Activated CD4-positive, alpha-beta T cell treated with anti-CD3 and anti-CD28 coated beads for 4 hours (primary cell): Measurements from ENCODE around the gene FHAD1.

Experiments
- DNase-seq, 2 donors: peaks; one replicate each; pipeline ENCODE4 v3.0.0-alpha.2; 2020

Gene FHAD1

DNA sequence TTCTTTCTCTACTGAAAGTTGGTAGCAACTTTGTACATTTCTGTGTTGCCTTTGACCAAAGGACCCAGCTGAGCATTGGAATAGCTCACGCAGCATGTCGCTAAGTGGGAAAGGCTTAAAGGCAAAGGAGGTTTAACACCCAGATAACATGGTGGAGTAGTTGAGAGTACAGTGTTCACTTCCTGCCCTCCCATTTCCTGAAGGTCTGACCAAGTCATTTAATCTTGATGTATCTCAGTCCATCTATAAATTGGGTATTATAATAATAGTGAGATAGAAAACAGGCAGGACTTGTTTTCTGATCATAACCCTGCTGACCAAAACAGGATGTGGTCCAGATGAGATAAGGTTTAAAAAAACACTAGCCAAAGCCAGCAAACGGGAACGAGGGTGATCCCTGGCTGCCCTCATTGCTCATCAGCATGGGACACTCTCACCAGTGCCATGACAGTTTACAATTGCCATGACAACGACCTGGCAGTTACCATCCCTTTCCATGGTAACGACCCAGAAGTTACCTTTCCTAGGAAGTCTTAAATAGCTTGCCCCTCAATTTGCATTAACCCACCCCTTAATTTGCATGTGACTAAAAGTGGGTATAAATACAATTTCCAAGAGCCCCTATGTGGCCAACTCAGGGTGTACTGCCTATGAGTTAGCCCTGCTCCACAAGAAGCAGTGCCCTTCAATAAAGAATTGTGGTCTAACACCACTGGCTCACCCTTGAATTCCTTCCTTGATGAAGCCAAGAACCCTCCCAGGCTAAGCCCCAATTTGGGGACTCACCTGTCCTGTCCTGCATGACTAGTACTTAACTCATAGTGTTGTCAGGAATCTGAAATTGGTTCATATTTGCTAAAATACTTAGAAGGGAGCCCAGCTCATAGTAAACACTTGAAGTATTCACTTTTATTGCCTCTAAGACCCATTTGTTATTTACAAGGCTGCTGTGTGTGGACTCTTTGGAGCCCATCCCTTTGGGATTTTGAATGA, 28.4 kb upstream of the FHAD1 start:
- DNase-seq = no peak

DNA sequence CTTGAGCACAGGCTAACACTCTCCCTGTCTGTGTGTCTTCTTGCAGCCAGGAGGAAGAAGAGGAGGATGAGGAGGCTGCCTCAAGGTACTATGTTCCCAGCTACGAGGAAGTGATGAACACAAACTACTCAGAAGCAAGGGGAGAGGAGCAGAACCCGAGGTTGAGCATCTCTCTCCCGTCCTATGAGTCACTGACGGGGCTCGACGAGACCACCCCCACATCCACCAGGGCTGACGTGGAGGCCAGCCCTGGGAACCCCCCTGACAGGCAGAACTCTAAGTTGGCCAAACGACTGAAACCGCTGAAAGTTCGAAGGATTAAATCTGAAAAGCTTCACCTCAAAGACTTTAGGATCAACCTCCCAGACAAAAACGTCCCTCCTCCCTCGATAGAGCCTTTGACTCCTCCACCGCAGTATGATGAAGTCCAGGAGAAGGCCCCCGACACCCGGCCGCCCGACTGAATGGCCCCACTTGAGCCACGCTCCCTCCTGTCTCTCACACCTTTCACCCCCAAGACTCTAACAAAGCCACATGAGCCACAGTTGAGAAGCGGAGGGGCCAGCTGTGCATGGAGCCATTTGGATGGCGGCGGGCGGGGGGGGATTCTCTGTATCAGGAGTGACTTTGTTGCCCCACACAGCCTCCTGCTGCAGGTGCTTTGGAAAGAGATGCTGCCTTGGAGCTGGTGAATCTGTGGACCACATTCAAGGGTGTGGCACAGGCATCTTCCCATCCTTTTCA, 27.6 kb upstream of the FHAD1 start:
- no peak for DNase-seq

DNA sequence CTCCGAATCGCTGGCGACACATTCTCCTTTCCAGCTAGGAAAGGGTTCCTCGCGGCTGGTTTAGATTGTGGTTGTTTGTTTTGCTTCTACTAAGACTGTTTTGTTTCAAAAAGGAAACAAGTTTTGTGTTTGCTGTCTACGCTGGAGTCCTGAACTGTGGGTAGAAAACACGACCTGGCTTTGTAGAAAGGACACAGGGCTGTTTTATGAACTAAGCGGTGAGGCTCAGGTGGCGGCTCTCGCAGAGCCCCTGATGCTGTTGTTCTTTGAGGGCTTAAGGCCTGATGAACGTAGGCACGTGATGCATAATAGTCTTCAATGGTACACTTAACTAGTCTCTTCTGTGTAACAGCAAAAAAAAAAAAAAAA, 27.0 kb upstream of the FHAD1 start:
- DNase-seq = no peak

DNA sequence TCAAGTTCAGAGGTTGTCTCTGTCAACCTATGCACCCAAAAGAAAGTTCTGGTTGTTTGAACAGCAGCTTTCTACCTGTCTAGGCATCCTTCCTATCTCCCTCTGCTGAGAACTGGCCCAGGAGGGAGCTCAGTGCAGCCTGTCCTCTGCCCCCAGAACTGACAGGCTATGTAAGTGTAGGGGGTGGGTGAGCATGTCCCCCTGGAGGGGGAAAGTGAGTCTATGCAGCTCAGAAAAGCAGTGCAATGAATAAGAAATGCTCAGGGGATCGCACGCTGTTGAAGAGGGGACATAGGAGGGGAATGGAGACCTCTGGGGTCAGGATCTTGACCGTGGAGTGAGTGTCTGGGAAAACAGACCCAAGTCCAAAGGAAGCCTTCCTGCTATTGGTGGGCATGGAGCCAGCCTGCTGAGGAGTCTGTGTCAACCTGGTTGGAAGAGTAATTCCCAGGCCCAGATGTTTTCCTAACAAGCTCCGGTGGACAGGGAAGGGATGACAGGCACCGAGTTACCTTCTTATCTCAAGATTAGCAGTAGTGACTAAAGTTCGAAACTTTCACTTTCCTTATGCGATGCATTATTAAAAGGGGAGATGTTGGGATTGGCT, 26.1 kb upstream of the FHAD1 start:
- no peak for DNase-seq

DNA sequence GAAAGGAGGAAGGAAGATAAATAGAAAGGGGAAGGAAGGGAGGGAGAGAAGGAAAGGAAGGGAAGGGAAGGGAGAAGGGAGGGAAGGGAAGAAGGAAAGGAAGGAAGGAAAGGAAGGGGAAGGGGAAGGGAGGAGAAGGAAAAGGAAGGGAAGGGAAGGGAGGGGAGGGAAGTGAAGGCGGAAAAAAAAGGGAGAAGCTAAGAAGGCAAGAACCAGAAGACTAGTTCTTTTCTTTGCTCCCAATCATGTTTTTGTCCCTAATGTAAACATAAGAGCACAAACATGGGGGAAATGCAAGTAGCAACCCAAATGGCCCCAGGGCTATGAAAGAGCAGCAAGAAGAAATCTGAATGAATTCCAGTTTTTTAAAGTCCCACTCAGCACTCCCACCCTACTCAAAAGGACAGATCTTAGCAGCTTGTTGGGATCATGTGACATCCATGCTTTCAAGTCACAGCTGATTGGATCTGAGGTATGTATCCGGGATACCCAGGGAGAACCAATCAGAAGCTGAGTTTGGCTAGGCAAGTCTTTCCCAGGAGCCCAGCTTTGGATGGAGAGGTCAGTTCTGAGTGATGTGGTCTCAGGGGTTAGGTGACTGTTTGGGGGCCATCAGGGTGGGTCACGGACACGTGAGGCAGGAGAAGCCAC, 24.2 kb upstream of the FHAD1 start:
- no peak for DNase-seq

DNA sequence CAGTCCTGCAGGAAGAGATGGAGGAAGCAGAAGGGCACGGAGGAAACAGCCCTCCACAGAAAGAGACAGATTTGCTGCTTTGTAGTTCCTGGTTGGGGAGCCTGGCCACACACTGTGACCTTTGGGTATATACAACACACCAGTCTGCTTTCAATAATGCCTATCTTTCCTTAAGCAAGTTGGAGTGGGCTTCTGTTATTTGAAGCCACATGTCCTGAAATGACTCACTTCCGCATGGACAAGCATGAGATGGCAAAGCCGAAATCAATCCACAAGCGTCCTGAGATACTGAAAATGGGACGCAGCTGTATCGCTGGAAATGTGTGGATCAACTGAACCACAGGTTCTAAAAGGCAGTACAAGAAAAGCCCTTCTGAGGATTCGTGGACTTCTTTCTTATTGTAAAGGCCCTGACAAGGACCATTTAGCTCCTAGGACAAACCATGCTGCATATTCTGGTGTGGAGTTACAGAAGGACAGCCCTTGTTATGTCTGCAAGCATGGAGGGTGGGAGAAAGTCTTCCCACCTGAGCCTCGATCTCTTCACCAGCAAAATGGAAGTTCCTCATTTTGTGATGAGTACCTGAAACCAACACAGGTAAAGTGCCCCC, 22.7 kb upstream of the FHAD1 start:
- DNase-seq = no peak

DNA sequence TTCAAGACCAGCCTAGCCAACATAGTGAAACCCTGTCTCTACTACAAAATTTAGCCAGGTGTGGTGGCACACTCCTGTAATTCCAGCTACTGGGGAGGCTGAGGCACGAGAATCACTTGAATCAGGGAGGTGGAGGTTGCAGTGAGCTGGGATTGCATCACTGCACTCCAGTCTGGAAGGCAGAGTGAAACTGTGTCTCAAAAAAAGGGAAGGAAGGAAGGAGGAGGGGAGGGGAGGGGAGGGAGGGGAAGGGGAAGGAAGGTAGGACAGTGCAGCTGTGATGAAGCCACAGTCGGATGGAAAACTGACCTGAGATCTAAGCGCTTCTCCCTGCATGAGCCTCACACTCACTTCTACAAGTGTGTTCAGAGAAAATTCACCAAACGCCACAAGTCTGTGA, 22.0 kb upstream of the FHAD1 start:
- DNase-seq = no peak

DNA sequence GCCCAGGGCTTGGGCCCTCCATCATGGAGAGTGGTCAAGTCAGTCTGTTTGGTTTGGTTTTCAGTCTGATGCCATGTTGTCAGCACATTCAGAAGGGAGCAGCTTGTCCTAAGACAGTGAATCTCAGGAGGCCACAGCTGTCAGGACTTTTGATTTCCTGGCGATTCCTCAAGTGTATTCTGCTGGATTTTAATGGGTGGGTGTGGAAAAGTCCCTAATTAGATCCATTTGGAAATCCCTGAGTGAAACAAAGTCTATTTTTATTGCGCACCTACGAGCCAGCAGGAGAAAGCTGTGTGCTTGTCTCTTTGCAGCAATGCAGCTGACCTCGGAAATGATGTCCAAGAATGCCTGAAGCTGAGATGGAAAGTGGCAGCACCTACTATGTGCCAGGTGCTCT, 21.6 kb upstream of the FHAD1 start:
- no peak for DNase-seq

DNA sequence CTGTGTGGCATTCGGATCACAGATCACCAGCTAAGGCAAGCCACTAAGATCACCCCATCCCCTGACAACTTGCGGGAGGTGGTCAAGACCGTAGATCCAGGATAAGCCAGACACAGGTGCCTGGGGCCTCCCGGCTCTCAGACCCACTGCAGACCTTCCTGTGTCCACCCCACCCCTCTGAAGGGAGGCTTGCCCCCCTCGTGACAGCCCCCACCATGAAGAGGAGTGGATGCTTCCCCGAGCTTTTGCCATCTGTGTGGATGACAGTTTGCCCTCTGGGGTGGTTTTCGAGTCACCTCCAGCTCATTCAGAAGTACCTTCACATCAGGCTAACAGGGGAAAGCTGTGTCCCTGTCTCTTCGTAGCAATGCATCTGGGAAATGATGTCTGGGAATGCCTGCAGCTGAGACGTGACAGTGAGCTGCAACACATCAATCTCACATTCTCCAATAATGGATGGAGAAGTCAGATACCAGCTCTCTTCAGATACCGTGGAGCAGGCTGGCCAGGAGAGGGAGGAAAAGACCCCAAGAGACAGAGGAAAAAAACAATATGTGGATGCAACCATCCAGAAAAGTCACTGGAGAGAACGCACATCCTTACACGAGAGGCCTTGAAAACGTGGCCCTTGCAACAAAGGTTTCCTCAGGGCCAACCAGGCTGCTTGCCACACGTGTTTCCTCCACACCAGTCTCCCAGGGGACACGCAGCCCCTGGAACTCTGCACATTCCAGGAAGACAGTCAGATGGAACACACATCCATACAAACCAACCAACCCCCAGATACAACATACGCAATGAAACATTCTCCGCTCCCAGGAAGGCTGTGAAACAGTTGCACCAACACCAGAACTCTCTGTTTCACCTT, 20.4 kb upstream of the FHAD1 start:
- no peak for DNase-seq

DNA sequence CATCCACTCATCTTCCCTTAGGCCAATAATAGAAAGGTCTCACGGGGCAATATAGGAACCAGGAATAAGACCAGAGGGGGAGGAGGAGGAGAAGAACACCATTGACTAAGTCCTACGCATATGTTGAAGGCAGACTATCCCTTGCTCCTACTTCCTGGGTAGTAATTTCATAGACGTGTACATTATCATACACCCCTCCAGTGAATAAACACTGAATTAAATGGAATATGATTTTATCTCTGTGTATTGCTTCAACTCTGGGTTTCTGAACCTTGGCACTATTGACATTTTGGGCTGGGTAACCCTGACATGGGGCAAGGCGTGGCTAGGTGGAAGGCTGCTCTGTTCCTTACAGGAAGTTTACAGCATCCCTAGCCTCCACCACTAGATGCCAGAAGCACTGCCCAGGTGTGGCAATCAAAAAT, 17.3 kb upstream of the FHAD1 start:
- no peak for DNase-seq

DNA sequence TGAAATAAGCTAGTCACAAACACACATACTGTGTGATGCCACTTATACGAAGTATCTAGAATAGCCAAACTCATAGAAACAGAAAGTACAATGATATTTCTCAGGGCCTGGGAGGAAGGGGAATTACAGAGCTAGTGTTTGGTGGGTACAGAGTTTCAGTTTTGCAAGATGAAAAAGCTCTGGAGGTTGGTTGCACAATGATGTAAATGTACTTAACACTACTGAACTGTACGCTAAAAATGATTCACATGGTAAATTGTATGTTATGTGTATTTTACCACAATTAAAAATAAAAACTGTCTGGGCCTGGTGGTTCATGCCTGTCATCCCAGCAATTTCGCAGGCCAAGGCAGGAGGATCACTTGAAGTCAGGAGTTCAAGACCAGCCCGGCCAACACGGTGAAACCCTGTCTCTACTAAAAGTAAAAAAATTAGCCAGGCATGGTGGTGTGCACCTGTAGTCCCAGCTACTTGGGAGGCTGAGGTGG, 15.3 kb upstream of the FHAD1 start:
- DNase-seq = no peak

DNA sequence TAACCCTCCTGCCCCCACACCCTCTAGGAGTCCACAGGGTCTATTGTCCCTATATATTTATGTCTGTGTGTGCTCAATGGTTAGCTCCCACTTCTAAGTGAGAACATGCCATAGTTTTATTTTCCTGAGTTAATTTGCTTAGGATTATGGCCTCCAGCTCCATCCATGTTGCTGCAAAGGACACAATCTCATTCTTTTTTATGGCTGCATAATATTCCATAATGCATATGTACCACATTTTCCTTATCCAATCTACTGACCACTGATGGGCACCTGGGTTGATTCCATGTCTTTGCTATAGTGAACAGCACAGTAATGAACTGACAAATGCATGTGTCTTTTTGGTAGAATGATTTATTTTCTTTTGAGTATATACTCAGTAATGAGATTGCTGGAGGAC, 13.3 kb upstream of the FHAD1 start:
- DNase-seq = no peak

DNA sequence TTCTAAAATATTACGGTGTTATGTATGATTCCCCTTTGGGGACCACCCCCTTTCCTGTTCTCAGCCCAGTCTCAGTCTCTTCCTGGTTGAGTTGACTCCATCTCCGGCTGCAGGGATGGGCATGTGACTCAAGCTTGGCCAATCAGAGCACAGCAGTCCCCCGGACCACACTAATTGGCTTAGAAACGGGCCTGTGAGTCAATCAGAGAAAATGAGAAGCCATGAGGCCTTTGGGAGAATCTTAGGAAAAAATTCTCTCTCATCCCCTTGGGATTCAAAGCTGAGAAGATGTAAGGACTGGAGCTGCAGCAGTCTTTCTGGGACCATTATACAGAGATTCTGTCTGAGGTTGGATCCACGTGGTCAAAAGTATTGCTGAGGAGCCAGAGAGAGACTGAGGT, 10.7 kb upstream of the FHAD1 start:
- DNase-seq = no peak

DNA sequence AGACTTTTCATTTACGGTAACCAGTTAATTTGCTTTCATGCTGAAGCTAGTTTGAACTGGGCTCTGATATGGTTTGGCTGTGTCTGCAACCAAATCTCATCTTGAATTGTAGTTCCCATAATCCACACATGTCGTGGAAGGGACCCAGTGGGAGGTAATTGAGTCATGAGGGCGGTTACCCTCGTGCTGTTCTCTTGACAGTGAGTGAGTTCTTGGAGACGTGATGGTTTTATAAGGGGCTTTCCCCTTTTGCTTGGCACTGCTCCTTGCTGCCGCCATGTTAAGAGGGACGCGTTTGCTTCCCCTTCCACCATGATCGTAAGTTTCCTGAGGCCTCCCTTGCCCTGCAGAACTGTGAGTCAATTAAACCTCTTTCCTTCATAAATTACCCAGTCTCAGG, 10.3 kb upstream of the FHAD1 start:
- no peak for DNase-seq

DNA sequence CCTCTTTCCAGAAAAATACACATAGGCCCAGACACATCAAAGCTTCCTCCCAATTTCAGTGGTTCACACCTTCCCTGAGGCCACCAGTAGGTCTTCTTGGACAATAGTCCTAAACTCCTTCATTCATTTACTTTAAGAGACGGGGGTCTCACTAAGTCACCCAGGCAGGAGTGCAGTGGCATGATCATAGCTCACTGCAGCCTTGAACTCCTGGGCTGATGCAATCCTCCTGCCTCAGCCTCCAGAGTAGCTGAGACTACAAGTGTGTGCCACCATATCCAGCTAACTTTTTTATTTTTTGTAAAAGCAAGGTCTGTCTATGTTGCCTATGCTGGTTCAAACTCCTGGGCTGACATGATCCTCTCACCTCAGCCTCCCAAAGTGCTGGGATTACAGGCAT, 8.2 kb upstream of the FHAD1 start:
- no peak for DNase-seq

DNA sequence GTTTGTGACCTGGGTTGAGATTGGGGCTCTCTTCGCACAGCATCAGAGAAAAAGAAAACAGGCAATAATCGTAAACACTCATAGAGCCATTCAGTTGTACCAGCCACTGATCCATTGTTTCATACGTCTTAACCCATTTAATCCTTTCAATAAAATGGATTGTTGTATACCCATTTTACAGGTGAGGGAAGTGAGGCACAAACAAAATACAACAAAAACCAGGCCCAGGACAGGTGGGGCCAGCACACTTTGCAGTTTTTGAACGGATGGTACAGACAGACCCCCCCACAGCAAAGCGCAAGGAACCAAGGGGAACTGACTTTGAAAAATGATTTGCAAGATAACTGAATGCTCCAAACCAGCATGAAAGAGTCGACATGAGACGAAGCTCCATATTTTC, 4.3 kb upstream of the FHAD1 start:
- DNase-seq = no peak

DNA sequence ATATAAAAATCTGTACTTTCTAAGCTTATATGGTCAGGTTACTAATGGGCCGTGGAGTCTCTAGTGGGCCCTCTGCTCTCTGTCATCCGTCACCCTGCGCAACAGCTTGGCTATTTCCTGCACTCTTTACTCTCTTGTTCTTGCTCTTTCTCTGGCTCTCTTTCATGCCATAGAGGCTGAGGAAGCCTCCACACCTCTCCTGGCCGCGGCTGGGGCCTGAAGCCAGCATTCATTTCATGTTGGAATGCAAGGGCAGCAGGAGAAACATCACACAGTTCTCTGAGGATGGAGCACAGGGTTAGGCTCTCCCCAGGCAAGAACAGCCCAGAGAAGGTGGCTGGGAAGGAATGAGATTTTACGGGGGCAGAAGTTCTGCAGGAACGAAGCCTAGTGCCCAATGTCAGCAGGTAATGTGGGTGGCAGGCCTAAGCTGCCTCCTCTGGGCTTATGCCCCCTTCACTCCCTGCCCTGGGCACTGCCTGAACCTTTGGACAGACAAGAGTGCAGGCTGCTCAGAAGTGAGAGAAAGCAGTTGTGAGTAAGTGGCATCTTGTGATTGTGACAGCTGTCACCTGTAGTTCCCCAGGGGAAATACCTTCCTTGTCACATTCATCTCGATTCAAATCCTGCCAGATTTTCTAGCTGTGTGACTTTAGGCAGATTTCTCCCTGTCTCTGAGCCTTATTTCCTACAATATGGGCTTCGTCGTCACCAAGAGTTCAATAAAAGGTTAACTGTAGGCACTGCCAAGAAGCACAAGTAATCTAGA, 3.6 kb upstream of the FHAD1 start:
- no peak for DNase-seq

DNA sequence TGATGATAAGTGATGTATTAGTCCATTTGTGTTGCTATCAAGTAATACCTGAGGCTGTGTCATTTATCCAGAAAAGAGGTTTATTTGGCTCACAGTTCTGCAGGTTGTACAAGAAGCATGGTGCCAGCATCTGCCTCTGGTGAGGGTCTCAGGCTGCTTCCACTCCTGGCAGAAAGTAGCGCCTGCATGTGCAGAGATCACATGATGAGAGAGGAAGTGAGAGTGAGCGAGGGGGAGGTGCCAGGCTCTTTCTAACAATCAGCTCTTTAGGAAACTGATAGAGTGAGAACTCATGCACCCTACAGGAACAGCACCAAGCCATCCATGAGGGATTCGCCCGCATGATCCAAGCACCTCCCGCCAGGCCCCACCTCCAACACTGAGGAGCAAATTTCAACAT, 2.2 kb upstream of the FHAD1 start:
- no peak for DNase-seq

DNA sequence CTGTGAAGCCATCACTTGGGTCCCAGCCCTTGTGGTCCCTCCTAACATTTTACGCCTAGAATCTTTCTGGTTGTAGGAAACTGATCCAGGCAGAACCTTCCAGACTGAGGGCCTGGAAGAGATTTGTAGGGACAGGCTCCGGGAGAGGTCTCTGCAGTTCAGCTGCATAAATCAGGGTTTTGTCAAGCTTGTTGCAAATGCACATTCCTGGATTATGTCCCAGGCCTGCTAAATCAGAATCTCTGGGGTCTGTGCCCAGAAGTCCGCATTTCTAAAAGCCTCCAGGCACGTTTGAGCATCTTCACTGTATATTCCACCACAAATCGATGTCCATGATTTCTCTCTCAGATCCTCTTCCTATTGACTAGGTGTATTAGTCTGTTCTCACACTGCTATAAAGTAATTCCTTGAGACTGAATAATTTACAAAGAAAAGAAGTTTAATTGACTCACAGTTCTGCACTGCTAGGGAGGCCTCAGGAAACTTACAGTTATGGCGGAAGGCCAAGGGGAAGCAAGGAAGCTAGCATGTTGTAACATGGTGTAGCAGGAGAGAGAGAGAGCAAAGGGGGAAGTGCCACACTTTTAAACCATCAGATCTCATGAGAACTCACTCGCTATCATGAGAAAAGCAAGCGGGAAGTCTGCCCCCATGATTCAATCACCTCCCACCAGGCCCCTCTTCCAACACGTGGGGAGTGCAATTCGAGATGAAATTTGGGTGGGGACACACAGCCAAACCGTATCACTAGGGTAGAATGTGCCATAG, 1.2 kb upstream of the FHAD1 start:
- no peak for DNase-seq

DNA sequence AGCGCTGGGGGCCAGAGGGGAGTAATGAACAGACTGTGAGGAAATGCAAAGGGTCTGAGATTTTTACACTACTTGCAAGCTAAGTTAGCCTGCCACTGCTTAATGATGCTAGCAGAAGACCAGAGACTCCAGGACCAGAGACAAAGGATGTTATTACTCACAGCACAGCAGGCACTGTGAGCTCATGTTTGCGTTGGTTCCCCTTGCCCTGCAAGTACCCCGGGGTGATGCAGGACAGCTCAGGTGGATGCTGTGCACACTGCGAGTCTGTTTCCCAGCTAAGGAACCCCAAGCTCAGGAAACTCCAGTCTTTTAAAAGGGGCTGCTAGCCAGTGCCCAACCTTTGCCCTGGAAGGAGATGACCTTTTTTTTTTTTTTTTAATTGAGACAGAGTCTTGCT, 1.2 kb downstream of the FHAD1 start:
- no peak for DNase-seq
